Gastroesophageal sphincter (tissue), 3 donors: ENCODE results near the gene CHKB.
"Not testable (repeated sequence)": the region's sequence is repeated elsewhere in the genome, so short reads cannot be mapped to it uniquely, and the experiment has no call there.

ENCODE experiments used
- EP300 ChIP-seq: sonication (generic); formaldehyde crosslinking; IDR thresholded peaks from one replicate; pipeline ENCODE4 v1.6.1; 2017; ENCODE audit warnings: antibody characterized with exemption, mild to moderate bottlenecking
- POLR2AphosphoS5 ChIP-seq: sonication (generic); formaldehyde crosslinking; IDR thresholded peaks from one replicate; pipeline ENCODE4 v1.6.1; 2017; ENCODE audit warnings: antibody characterized with exemption
- TF ChIP-seq, protein P1 (sequence below), 4 experiments: fragments of 200-600 bp in 2 of 4; fragments of 450-650 bp in 2 of 4; sonication (generic) in 1 of 4; IDR thresholded peaks; one replicate each; pipeline ENCODE4 v1.5.1; 2017 to 2019; ENCODE audit warnings: antibody characterized with exemption in 4 of 4, mild to moderate bottlenecking in 2 of 4, moderate library complexity in 2 of 4

DNA sequence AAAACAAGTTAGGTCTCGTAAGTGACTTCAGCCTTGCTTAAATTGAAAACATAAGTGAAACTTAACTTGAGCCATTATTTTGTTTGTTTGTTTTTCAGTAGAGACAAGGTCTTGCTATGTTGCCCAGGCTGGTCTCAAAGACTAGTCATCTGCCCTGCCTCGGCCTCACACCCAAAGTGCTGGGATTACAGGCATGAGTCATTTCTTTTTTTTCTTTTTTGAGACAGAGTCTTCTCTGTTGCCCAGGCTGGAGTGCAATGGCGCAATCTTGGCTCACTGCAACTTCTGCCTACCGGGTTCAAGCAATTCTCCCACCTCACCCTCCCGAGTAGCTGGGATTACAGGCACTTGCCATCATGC, 41.0 kb downstream of the CHKB start:
- not testable (repeated sequence) for TF ChIP-seq POLR2AphosphoS5, EP300
- TF ChIP-seq, protein P1, sequence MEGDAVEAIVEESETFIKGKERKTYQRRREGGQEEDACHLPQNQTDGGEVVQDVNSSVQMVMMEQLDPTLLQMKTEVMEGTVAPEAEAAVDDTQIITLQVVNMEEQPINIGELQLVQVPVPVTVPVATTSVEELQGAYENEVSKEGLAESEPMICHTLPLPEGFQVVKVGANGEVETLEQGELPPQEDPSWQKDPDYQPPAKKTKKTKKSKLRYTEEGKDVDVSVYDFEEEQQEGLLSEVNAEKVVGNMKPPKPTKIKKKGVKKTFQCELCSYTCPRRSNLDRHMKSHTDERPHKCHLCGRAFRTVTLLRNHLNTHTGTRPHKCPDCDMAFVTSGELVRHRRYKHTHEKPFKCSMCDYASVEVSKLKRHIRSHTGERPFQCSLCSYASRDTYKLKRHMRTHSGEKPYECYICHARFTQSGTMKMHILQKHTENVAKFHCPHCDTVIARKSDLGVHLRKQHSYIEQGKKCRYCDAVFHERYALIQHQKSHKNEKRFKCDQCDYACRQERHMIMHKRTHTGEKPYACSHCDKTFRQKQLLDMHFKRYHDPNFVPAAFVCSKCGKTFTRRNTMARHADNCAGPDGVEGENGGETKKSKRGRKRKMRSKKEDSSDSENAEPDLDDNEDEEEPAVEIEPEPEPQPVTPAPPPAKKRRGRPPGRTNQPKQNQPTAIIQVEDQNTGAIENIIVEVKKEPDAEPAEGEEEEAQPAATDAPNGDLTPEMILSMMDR (IDR thresholded peaks at IDR 0.05), result not testable (repeated sequence)
